A549 (cell line): ENCODE data around the gene GOLGA6B.
"Not testable (repeated sequence)": the region's sequence is repeated elsewhere in the genome, so short reads cannot be mapped to it uniquely, and the experiment has no call there.

Experiments used
- CBX8 ChIP-seq: fragments of 200-600 bp; sonication (generic); IDR thresholded peaks from 2 replicates; pipeline ENCODE4 v1.6.1; 2016
- EP300 ChIP-seq, 2 experiments: fragments of >200 bp; sonication (Bioruptor Twin); formaldehyde crosslinking; IDR thresholded peaks; 2 replicates in 1 of 2; 3 replicates in 1 of 2; pipeline ENCODE4 v1.6.1; 2016 to 2017
- KDM1A ChIP-seq: fragments of 200-600 bp; sonication (generic); IDR thresholded peaks from 2 replicates; pipeline ENCODE4 v1.6.1; 2016; ENCODE audit warnings: low read depth, mild to moderate bottlenecking
- TF ChIP-seq, protein P1 (sequence below): fragments of >200 bp; sonication (Bioruptor Twin); formaldehyde crosslinking; IDR thresholded peaks from 3 replicates; pipeline ENCODE4 v1.5.1; 2016

- TF ChIP-seq CBX8; KDM1A; EP300 (IDR thresholded peaks at IDR 0.05): not testable (repeated sequence)
- TF ChIP-seq, protein P1, sequence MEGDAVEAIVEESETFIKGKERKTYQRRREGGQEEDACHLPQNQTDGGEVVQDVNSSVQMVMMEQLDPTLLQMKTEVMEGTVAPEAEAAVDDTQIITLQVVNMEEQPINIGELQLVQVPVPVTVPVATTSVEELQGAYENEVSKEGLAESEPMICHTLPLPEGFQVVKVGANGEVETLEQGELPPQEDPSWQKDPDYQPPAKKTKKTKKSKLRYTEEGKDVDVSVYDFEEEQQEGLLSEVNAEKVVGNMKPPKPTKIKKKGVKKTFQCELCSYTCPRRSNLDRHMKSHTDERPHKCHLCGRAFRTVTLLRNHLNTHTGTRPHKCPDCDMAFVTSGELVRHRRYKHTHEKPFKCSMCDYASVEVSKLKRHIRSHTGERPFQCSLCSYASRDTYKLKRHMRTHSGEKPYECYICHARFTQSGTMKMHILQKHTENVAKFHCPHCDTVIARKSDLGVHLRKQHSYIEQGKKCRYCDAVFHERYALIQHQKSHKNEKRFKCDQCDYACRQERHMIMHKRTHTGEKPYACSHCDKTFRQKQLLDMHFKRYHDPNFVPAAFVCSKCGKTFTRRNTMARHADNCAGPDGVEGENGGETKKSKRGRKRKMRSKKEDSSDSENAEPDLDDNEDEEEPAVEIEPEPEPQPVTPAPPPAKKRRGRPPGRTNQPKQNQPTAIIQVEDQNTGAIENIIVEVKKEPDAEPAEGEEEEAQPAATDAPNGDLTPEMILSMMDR: not testable (repeated sequence)
These were observed 17.8 kb upstream of the GOLGA6B start for GRCh38 chr15:72636519-72637282.
